H9 (cell line): ENCODE measurements around the gene COL4A4. TPM values are rescaled to one million over a fixed set of nuclear protein-coding genes. Genes with fewer than 3 reads are reported as not detected.

Experiments
- DNase-seq: peaks from one replicate; pipeline ENCODE4 v3.0.0-alpha.2; 2017
- H2AFZ ChIP-seq: one replicate; pipeline ENCODE4 v1.6.1; 2013; ENCODE audit warnings: mild to moderate bottlenecking, low read length, control low read depth, moderate library complexity
- H2AK5ac ChIP-seq: 2 replicates; pipeline ENCODE4 v1.6.1; 2013; ENCODE audit warnings: low read length, control low read depth, mixed read lengths; ENCODE audit not compliant: insufficient read length
- H2BK120ac ChIP-seq: one replicate; pipeline ENCODE4 v1.6.1; 2013; ENCODE audit warnings: low read depth, mild to moderate bottlenecking, low read length, control low read depth, inconsistent platforms; ENCODE audit not compliant: poor library complexity, severe bottlenecking
- H2BK12ac ChIP-seq: 2 replicates; pipeline ENCODE4 v1.6.1; 2013; ENCODE audit warnings: low read length, control low read depth, mixed read lengths, low read depth; ENCODE audit not compliant: insufficient read length
- H2BK15ac ChIP-seq: 2 replicates; pipeline ENCODE4 v1.6.1; 2013; ENCODE audit warnings: low read depth, low read length, control low read depth
- H2BK20ac ChIP-seq: one replicate; pipeline ENCODE4 v1.6.1; 2013; ENCODE audit warnings: low read depth, mild to moderate bottlenecking, low read length, control low read depth, inconsistent platforms; ENCODE audit not compliant: poor library complexity, severe bottlenecking
- H2BK5ac ChIP-seq: 2 replicates; pipeline ENCODE4 v1.6.1; 2013; ENCODE audit warnings: low read length, control low read depth, mixed read lengths; ENCODE audit not compliant: insufficient read length
- H3K14ac ChIP-seq: 2 replicates; pipeline ENCODE4 v1.6.1; 2013; ENCODE audit warnings: low read length, control low read depth; ENCODE audit not compliant: insufficient read depth
- H3K18ac ChIP-seq: 2 replicates; pipeline ENCODE4 v1.6.1; 2013; ENCODE audit warnings: low read depth, mild to moderate bottlenecking, mixed read lengths, low read length, control low read depth; ENCODE audit not compliant: insufficient read length
- H3K23ac ChIP-seq: 2 replicates; pipeline ENCODE4 v1.6.1; 2013; ENCODE audit warnings: low read length, control low read depth, mixed read lengths, low read depth; ENCODE audit not compliant: insufficient read length
- H3K23me2 ChIP-seq: 2 replicates; pipeline ENCODE4 v1.6.1; 2013; ENCODE audit warnings: low read depth, mild to moderate bottlenecking, mixed read lengths, low read length, control low read depth; ENCODE audit not compliant: insufficient read length, poor library complexity, severe bottlenecking
- H3K27ac ChIP-seq: 2 replicates; pipeline ENCODE4 v1.5.1; 2013; ENCODE audit warnings: low read length, control low read depth, mixed read lengths, low read depth; ENCODE audit not compliant: insufficient read length
- H3K27me3 ChIP-seq: 2 replicates; pipeline ENCODE4 v1.6.1; 2013; ENCODE audit warnings: low read length, control low read depth, inconsistent platforms; ENCODE audit not compliant: insufficient read depth
- H3K4ac ChIP-seq: 2 replicates; pipeline ENCODE4 v1.6.1; 2013; ENCODE audit warnings: low read depth, mild to moderate bottlenecking, control low read depth, inconsistent platforms, low read length, moderate library complexity
- H3K4me1 ChIP-seq: 2 replicates; pipeline ENCODE4 v1.6.1; 2013; ENCODE audit warnings: low read length, control low read depth, inconsistent platforms; ENCODE audit not compliant: insufficient read depth
- H3K4me2 ChIP-seq: 2 replicates; pipeline ENCODE4 v1.6.1; 2013; ENCODE audit warnings: low read length, control low read depth, mixed read lengths; ENCODE audit not compliant: insufficient read length, insufficient read depth
- H3K56ac ChIP-seq: 2 replicates; pipeline ENCODE4 v1.6.1; 2013; ENCODE audit warnings: low read depth, mild to moderate bottlenecking, mixed read lengths, low read length, control low read depth; ENCODE audit not compliant: insufficient read length
- H3K79me1 ChIP-seq: 2 replicates; pipeline ENCODE4 v1.6.1; 2013; ENCODE audit warnings: low read depth, mild to moderate bottlenecking, moderate library complexity, low read length, control low read depth, inconsistent platforms; ENCODE audit not compliant: insufficient read depth, poor library complexity, severe bottlenecking
- H3K79me2 ChIP-seq: 2 replicates; pipeline ENCODE4 v1.6.1; 2013; ENCODE audit warnings: low read length, control low read depth, inconsistent platforms; ENCODE audit not compliant: insufficient read depth
- H3K9ac ChIP-seq: 2 replicates; pipeline ENCODE4 v1.6.1; 2013; ENCODE audit warnings: low read length, control low read depth, mixed read lengths; ENCODE audit not compliant: insufficient read length; ENCODE audit errors: extremely low read depth
- H3K9me3 ChIP-seq: one replicate; pipeline ENCODE4 v1.6.1; 2013; ENCODE audit warnings: low read depth, low read length, inconsistent platforms; ENCODE audit not compliant: control insufficient read depth
- H3T11ph ChIP-seq: one replicate; pipeline ENCODE4 v1.6.1; 2013; ENCODE audit warnings: mild to moderate bottlenecking, low read length, control low read depth, inconsistent platforms
- H4K20me1 ChIP-seq: one replicate; pipeline ENCODE4 v1.6.1; 2013; ENCODE audit not compliant: control insufficient read depth, insufficient read length, insufficient read depth
- H4K5ac ChIP-seq: 2 replicates; pipeline ENCODE4 v1.6.1; 2013; ENCODE audit warnings: low read depth, mild to moderate bottlenecking, mixed read lengths, low read length, control low read depth; ENCODE audit not compliant: insufficient read length
- H4K8ac ChIP-seq: replicated peaks from 2 replicates; pipeline ENCODE4 v1.6.1; 2013; ENCODE audit warnings: low read length, control low read depth, mixed read lengths, low read depth; ENCODE audit not compliant: insufficient read length
- H4K91ac ChIP-seq: 2 replicates; pipeline ENCODE4 v1.6.1; 2013; ENCODE audit warnings: low read depth, mild to moderate bottlenecking, moderate library complexity, mixed read lengths, low read length, control low read depth; ENCODE audit not compliant: insufficient read length
- H3K27ac Mint-ChIP-seq, 3 experiments: 2 replicates in 2 of 3; 3 replicates in 1 of 3; pipeline ENCODE4 v1.8.0; 2020 to 2021; ENCODE audit warnings: mixed read lengths in 3 of 3, mild to moderate bottlenecking in 1 of 3, moderate library complexity in 1 of 3
- H3K27me3 Mint-ChIP-seq: 2 replicates; pipeline ENCODE4 v1.8.0; 2021; ENCODE audit warnings: low read depth, mild to moderate bottlenecking, moderate library complexity, mixed read lengths
- H3K36me3 Mint-ChIP-seq, 3 experiments: 2 replicates in 2 of 3; 3 replicates in 1 of 3; pipeline ENCODE4 v1.8.0; 2020 to 2021; ENCODE audit warnings: low read depth in 3 of 3, mixed read lengths in 3 of 3; ENCODE audit not compliant: insufficient read depth in 1 of 3
- H3K4me1 Mint-ChIP-seq, 2 experiments: 2 replicates each; pipeline ENCODE4 v1.8.0; 2020; ENCODE audit warnings: mixed read lengths in 2 of 2
- H3K4me3 Mint-ChIP-seq, 2 experiments: 2 replicates in 1 of 2; 3 replicates in 1 of 2; pipeline ENCODE4 v1.8.0; 2020 to 2021; ENCODE audit warnings: mild to moderate bottlenecking in 2 of 2, mixed read lengths in 2 of 2, moderate library complexity in 1 of 2
- H3K9me3 Mint-ChIP-seq, 2 experiments: 2 replicates in 1 of 2; 3 replicates in 1 of 2; pipeline ENCODE4 v1.8.0; 2020; ENCODE audit warnings: mild to moderate bottlenecking in 2 of 2, mixed read lengths in 2 of 2, moderate library complexity in 1 of 2
- WGBS: extraction: QIAGEN DNeasy Blood & Tissue Kit; methylation state at CpG from one replicate; pipeline ENCODE4 v1.1.7; 2013; ENCODE audit warnings: missing lambda C conversion rate, low lambda C conversion rate, mixed read lengths; ENCODE audit not compliant: insufficient read length; ENCODE audit errors: extremely low coverage; 5-methylcytosine and 5-hydroxymethylcytosine counted together
- total RNA-seq: library from RNA; stranded (reverse); gene quantifications from 2 replicates; pipeline ENCODE4 v1.2.1, GENCODE V29; 2021
- TF ChIP-seq, protein P1 (sequence below): fragments of 200-600 bp; sonication (generic); conservative IDR thresholded peaks from 3 replicates; pipeline ENCODE4 v1.8.0; 2021; ENCODE audit warnings: antibody characterized with exemption, mild to moderate bottlenecking

Gene COL4A4
- total RNA-seq, 1 experiment from 2014 or later, result 0.92 TPM

DNA sequence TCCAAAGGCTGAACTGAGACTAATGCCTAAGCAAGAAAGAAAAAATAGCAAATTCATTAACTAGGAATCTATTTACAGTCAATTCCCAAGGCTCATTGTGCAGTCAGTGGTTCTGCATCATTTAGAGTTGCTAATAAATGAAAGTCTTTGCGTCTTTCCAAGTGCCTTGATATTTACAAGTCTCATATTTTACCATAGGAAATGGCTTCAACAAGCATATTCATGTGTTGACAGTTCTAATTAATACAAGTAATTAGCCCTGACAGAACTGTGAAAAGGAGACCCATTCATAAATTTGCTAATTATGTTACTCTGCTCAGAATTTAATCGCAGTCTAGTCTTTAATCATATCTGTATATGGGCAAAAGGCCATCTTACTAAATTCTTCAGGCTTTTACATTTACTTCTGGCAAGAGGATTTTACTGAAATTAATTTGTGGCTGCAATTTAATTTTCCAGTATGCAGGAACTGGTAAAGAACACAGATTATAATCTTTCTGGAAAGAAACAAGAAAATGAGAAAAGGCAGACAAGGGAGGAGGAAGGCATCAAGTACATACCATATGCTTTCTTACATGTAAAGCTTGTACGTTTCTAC lies 201.7 kb downstream of the COL4A4 start:
- Mint-ChIP-seq H3K4me3 (no peak overlapping the region), H3K27ac (no peak overlapping the region; a peak in 1 of 7 replicates), H3K27me3 (no peaks in the 10 kb centered on the region; the same call in 1 of the 2 replicates), H3K4me1 (no peaks in the 10 kb centered on the region; a peak in 1 of 4 replicates), H3K36me3 (peaks cover 4 to 11% (median 4%) of the 10 kb centered on the region in 3 experiments; a peak in 5 of 7 replicates), H3K9me3 (peaks cover 11 to 12% of the 10 kb centered on the region in 2 experiments; a peak in 4 of 5 replicates)
- no CpG with 5 or more reads among the region's 3 CpGs for WGBS
- TF ChIP-seq, protein P1, sequence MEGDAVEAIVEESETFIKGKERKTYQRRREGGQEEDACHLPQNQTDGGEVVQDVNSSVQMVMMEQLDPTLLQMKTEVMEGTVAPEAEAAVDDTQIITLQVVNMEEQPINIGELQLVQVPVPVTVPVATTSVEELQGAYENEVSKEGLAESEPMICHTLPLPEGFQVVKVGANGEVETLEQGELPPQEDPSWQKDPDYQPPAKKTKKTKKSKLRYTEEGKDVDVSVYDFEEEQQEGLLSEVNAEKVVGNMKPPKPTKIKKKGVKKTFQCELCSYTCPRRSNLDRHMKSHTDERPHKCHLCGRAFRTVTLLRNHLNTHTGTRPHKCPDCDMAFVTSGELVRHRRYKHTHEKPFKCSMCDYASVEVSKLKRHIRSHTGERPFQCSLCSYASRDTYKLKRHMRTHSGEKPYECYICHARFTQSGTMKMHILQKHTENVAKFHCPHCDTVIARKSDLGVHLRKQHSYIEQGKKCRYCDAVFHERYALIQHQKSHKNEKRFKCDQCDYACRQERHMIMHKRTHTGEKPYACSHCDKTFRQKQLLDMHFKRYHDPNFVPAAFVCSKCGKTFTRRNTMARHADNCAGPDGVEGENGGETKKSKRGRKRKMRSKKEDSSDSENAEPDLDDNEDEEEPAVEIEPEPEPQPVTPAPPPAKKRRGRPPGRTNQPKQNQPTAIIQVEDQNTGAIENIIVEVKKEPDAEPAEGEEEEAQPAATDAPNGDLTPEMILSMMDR, result no peak
- Histone ChIP-seq H2BK120ac (no peak overlapping the region), H3K79me2 (no peaks in the 10 kb centered on the region; the same call in 1 of the 2 replicates), H3K18ac (no peak overlapping the region), H2AFZ (no peak overlapping the region), H3K4me1 (peaks cover 6% of the 10 kb centered on the region), H2AK5ac (no peak overlapping the region), H3T11ph (no peak overlapping the region), H4K91ac (no peak overlapping the region), H3K14ac (no peak overlapping the region), H4K20me1 (no peaks in the 10 kb centered on the region), H3K23me2 (no peaks in the 10 kb centered on the region), H2BK12ac (no peak overlapping the region), H3K4me2 (no peak overlapping the region), H3K9me3 (no peaks in the 10 kb centered on the region), H3K9ac (no peak overlapping the region), H2BK20ac (no peak overlapping the region), H3K79me1 (no peaks in the 10 kb centered on the region), H2BK15ac (no peak overlapping the region), H3K56ac (no peak overlapping the region), H2BK5ac (no peak overlapping the region), H4K8ac (no peak overlapping the region), H3K23ac (no peak overlapping the region), H4K5ac (no peak overlapping the region), H3K4ac (no peak overlapping the region), H3K27ac (no peak overlapping the region), H3K27me3 (no peaks in the 10 kb centered on the region)
- no peak for DNase-seq
